Measurements from ENCODE around the gene ERMP1.

- TF ChIP-seq TCF3 (IDR thresholded peaks at IDR 0.05; ENCODE audit: borderline replicate concordance, insufficient read depth, low read depth, low read length) (no peak), TAF1 (IDR thresholded peaks at IDR 0.05; ENCODE audit: borderline replicate concordance, low read depth, low read length) (no peak), CHD2 (IDR thresholded peaks at IDR 0.05; ENCODE audit: borderline replicate concordance, low read depth, low read length) (no peak), MLLT1 (IDR thresholded peaks at IDR 0.05) (no peak), EZH2 (IDR thresholded peaks at IDR 0.05; ENCODE audit: borderline replicate concordance, control insufficient read depth, low read depth, low read length) (no peak), NRF1 (conservative IDR thresholded peaks at IDR 0.05; ENCODE audit: low read depth, low read length) (no peak), FOXM1 (IDR thresholded peaks at IDR 0.05; ENCODE audit: low read depth, low read length) (no peak), ATF7 (IDR thresholded peaks at IDR 0.05; ENCODE audit: low read depth) (no peak), CTCF (IDR thresholded peaks at IDR 0.05 in 2 of 3, conservative IDR thresholded peaks at IDR 0.05 in 1 of 3; ENCODE audit: control insufficient read depth in 2 of 3, extremely low read depth in 1 of 3, insufficient read depth in 1 of 3, low read depth in 3 of 3, low read length in 3 of 3) (no peak)
Measured at GRCh38 chr9:5839572-5839902, 6.6 kb upstream of the ERMP1 start.

Measured in GM12878 (cell line).